ENCODE data around the gene PFN1. TPM values are rescaled to one million over a fixed set of nuclear protein-coding genes. Genes with fewer than 3 reads are reported as not detected.

Gene PFN1
- total and polyA plus RNA-seq, 9 of the 15 experiments (the other 6 are each of a cell fraction or from before 2014, with no cell fraction given), result 60.5 to 1,479 (median 456) TPM

DNA sequence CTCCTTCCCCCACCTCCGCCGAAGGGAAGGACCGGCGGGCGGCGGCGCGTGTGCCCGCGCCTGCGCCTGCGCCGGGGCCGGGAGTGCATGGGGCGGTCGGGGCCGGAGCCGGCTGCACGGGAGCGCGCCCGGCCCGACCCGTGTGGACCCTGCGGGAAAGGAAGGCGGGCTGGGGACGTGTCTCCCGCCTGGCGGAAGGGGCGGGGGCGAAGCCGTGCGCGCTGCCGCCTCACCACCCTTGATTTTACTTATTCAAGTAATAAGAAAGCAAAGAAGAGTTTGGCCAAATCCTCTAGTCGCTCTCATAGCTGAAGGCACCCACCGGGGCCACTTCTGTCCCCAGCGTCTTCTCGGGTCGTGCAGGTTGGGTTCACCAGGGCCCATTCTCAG lies 596 bp upstream of the PFN1 start:
- 0% methylated on average over 13 of the region's 40 CpGs for WGBS (ENCODE audit: insufficient coverage, low coverage, missing lambda C conversion rate)
- H3K9ac ChIP-seq (ENCODE audit: insufficient read depth in 1 of 2, low read depth in 2 of 2, low read length in 2 of 2), result peak overlapping the region; percentile 89 to 90
- peaks cover 32 to 57% of the 10 kb centered on the region in 2 experiments for H3K4me1 ChIP-seq (replicated peaks in 1 of 2; ENCODE audit: control insufficient read depth in 2 of 2, insufficient read depth in 2 of 2, low read length in 2 of 2)
- no peak for TF ChIP-seq CEBPG (CRISPR knock-in tag; IDR thresholded peaks at IDR 0.05)
- peak in 1 of 2 experiments; percentile 2; a peak in 1 of 4 replicates for TF ChIP-seq CEBPG (tag; conservative IDR thresholded peaks at IDR 0.05 in 1 of 2, IDR thresholded peaks at IDR 0.05 in 1 of 2)
- TF ChIP-seq POLR2AphosphoS5 (IDR thresholded peaks at IDR 0.05; ENCODE audit: control insufficient read depth, insufficient read depth, low read depth, low read length), result peak; percentile 19; the same call in 1 of the 2 replicates
- no peak for TF ChIP-seq ARHGAP35 (IDR thresholded peaks at IDR 0.05; ENCODE audit: partially characterized antibody)
- TF ChIP-seq, protein P1, sequence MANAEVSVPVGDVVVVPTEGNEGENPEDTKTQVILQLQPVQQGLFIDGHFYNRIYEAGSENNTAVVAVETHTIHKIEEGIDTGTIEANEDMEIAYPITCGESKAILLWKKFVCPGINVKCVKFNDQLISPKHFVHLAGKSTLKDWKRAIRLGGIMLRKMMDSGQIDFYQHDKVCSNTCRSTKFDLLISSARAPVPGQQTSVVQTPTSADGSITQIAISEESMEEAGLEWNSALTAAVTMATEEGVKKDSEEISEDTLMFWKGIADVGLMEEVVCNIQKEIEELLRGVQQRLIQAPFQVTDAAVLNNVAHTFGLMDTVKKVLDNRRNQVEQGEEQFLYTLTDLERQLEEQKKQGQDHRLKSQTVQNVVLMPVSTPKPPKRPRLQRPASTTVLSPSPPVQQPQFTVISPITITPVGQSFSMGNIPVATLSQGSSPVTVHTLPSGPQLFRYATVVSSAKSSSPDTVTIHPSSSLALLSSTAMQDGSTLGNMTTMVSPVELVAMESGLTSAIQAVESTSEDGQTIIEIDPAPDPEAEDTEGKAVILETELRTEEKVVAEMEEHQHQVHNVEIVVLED (CRISPR knock-in tag; IDR thresholded peaks at IDR 0.05), result no peak
- TF ChIP-seq, protein P2, sequence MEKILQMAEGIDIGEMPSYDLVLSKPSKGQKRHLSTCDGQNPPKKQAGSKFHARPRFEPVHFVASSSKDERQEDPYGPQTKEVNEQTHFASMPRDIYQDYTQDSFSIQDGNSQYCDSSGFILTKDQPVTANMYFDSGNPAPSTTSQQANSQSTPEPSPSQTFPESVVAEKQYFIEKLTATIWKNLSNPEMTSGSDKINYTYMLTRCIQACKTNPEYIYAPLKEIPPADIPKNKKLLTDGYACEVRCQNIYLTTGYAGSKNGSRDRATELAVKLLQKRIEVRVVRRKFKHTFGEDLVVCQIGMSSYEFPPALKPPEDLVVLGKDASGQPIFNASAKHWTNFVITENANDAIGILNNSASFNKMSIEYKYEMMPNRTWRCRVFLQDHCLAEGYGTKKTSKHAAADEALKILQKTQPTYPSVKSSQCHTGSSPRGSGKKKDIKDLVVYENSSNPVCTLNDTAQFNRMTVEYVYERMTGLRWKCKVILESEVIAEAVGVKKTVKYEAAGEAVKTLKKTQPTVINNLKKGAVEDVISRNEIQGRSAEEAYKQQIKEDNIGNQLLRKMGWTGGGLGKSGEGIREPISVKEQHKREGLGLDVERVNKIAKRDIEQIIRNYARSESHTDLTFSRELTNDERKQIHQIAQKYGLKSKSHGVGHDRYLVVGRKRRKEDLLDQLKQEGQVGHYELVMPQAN (IDR thresholded peaks at IDR 0.05; ENCODE audit: borderline replicate concordance), result no peak
- peak; percentile 5 for TF ChIP-seq CEBPB (tag; IDR thresholded peaks at IDR 0.05)
- TF ChIP-seq, protein P3, sequence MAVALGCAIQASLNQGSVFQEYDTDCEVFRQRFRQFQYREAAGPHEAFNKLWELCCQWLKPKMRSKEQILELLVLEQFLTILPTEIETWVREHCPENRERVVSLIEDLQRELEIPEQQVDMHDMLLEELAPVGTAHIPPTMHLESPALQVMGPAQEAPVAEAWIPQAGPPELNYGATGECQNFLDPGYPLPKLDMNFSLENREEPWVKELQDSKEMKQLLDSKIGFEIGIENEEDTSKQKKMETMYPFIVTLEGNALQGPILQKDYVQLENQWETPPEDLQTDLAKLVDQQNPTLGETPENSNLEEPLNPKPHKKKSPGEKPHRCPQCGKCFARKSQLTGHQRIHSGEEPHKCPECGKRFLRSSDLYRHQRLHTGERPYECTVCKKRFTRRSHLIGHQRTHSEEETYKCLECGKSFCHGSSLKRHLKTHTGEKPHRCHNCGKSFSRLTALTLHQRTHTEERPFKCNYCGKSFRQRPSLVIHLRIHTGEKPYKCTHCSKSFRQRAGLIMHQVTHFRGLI (CRISPR knock-in tag; IDR thresholded peaks at IDR 0.05), result no peak
- TF ChIP-seq NRF1 (conservative IDR thresholded peaks at IDR 0.05 in 1 of 2, IDR thresholded peaks at IDR 0.05 in 1 of 2), result peak; percentile 93 to 94
- TF ChIP-seq SIN3A (IDR thresholded peaks at IDR 0.05; ENCODE audit: borderline replicate concordance in 2 of 2, control insufficient read depth in 1 of 2, low read depth in 2 of 2, low read length in 2 of 2), result 0 out of 4 replicates have a peak, but pooled peaks of 1 of the 2 experiments have one; percentile 14
- TF ChIP-seq ZNF174 (CRISPR knock-in tag; IDR thresholded peaks at IDR 0.05), result no peak
- TF ChIP-seq, protein P4, sequence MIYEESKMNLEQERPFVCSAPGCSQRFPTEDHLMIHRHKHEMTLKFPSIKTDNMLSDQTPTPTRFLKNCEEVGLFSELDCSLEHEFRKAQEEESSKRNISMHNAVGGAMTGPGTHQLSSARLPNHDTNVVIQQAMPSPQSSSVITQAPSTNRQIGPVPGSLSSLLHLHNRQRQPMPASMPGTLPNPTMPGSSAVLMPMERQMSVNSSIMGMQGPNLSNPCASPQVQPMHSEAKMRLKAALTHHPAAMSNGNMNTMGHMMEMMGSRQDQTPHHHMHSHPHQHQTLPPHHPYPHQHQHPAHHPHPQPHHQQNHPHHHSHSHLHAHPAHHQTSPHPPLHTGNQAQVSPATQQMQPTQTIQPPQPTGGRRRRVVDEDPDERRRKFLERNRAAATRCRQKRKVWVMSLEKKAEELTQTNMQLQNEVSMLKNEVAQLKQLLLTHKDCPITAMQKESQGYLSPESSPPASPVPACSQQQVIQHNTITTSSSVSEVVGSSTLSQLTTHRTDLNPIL (CRISPR knock-in tag; IDR thresholded peaks at IDR 0.05), result no peak

More for the DNA sequence above, 596 bp upstream of the PFN1 start:
- intact Hi-C loops (cut with micrococcal nuclease), result no loop called here
- peak; percentile 59 to 84 (median 74) for DNase-seq (ENCODE audit: extremely low read depth in 1 of 4, low spot score in 3 of 4)
- Histone ChIP-seq H3K36me3 (ENCODE audit: control insufficient read depth, insufficient read depth, low read length) (peaks cover 39% of the 10 kb centered on the region), H3K4me3 (peak overlapping the region; percentile 97), H3K27me3 (ENCODE audit: control insufficient read depth in 2 of 2, insufficient read depth in 2 of 2, low read length in 2 of 2) (no peaks in the 10 kb centered on the region), H3K9me1 (ENCODE audit: control insufficient read depth, insufficient read depth, low read length) (no peaks in the 10 kb centered on the region), H3K27ac (ENCODE audit: extremely low read depth, low read depth, low read length) (peak overlapping the region; percentile 98), H3K4me2 (ENCODE audit: insufficient read depth, low read length) (peak overlapping the region; percentile 93), H3K9me3 (replicated peaks; ENCODE audit: control insufficient read depth, insufficient read depth, low read depth, low read length) (no peaks in the 10 kb centered on the region), H3K79me2 (ENCODE audit: control insufficient read depth, insufficient read depth, low read length) (peaks cover 63% of the 10 kb centered on the region), H4K20me1 (replicated peaks; ENCODE audit: control insufficient read depth, insufficient read depth, low read length) (peaks cover 22% of the 10 kb centered on the region), H2AFZ (ENCODE audit: low read depth, low read length) (peak overlapping the region; percentile 52)
- ATAC-seq, result peak; percentile 66
- no peak for FAIRE-seq
- CTCF ChIA-PET (ENCODE audit: low intra/inter-chr PET ratio), result no interaction called here
- POLR2A ChIA-PET, result interaction anchor here (0.6 to 4.7 kb wide), 5 partner anchors 9 to 704 kb away, joined by 3 to 21 read pairs (median 3); partner anchors contain the start of genes RNF167, SLC25A11 and SPAG7
- BruUV-seq (replicated peaks), result no TSS peak
- in situ Hi-C loops (cut with MboI), result no loop called here
